Stomach (tissue), 4 donors: ENCODE results near the gene LACC1.

ENCODE experiments used
- CTCF ChIP-seq, 7 experiments: fragments of 450-650 bp in 4 of 7; fragments of 200-600 bp in 3 of 7; sonication (generic) in 3 of 7; IDR thresholded peaks; one replicate each; pipeline ENCODE4 v1.5.1; 2016 to 2019; ENCODE audit warnings: antibody characterized with exemption in 7 of 7, control low read depth in 2 of 7, mild to moderate bottlenecking in 1 of 7
- EP300 ChIP-seq: sonication (generic); formaldehyde crosslinking; IDR thresholded peaks from one replicate; pipeline ENCODE4 v1.6.1; 2017; ENCODE audit warnings: antibody characterized with exemption

- TF ChIP-seq CTCF (IDR thresholded peaks at IDR 0.05): no peak
- TF ChIP-seq EP300: no peak
Observed at GRCh38 chr13:43881580-43881979, 1.9 kb downstream of the LACC1 start.
